Mucosa of stomach (tissue), 1 donor: ENCODE data around the gene FAM76A.
"Not testable (repeated sequence)": the region's sequence is repeated elsewhere in the genome, so short reads cannot be mapped to it uniquely, and the experiment has no call there.

Source experiments
- H3K27me3 ChIP-seq: one replicate; pipeline ENCODE4 v1.7.0; 2013; ENCODE audit warnings: mild to moderate bottlenecking, low read length; ENCODE audit not compliant: control insufficient read depth, insufficient read depth
- H3K36me3 ChIP-seq: one replicate; pipeline ENCODE4 v1.7.0; 2013; ENCODE audit warnings: low read length; ENCODE audit not compliant: control insufficient read depth, insufficient read depth
- H3K4me1 ChIP-seq: one replicate; pipeline ENCODE4 v1.7.0; 2013; ENCODE audit warnings: mild to moderate bottlenecking, low read length; ENCODE audit not compliant: control insufficient read depth, insufficient read depth
- H3K4me3 ChIP-seq: one replicate; pipeline ENCODE4 v1.7.0; 2013; ENCODE audit warnings: low read length
- H3K9ac ChIP-seq: one replicate; pipeline ENCODE4 v1.7.0; 2013; ENCODE audit warnings: mild to moderate bottlenecking, low read length, moderate library complexity
- H3K9me3 ChIP-seq: one replicate; pipeline ENCODE4 v1.7.0; 2013; ENCODE audit warnings: mild to moderate bottlenecking, low read length, moderate library complexity; ENCODE audit not compliant: control insufficient read depth
- donor health status: Pancreatic carcinoma.

Gene FAM76A

GRCh38 chr1:27696835-27697234, 28.9 kb upstream of the FAM76A start:
- not testable (repeated sequence) for H3K9me3 ChIP-seq, H3K9ac ChIP-seq, H3K4me1 ChIP-seq, H3K36me3 ChIP-seq, H3K27me3 ChIP-seq, H3K4me3 ChIP-seq

GRCh38 chr1:27704958-27705357, 20.8 kb upstream of the FAM76A start:
- Histone ChIP-seq H3K36me3 (no peaks in the 10 kb centered on the region), H3K27me3 (no peaks in the 10 kb centered on the region), H3K4me3 (no peak overlapping the region), H3K4me1 (no peaks in the 10 kb centered on the region), H3K9me3 (no peaks in the 10 kb centered on the region), H3K9ac (no peak overlapping the region)

GRCh38 chr1:27705545-27705944, 20.2 kb upstream of the FAM76A start:
- Histone ChIP-seq H3K9ac (no peak overlapping the region), H3K4me3 (no peak overlapping the region), H3K4me1 (no peaks in the 10 kb centered on the region)

DNA sequence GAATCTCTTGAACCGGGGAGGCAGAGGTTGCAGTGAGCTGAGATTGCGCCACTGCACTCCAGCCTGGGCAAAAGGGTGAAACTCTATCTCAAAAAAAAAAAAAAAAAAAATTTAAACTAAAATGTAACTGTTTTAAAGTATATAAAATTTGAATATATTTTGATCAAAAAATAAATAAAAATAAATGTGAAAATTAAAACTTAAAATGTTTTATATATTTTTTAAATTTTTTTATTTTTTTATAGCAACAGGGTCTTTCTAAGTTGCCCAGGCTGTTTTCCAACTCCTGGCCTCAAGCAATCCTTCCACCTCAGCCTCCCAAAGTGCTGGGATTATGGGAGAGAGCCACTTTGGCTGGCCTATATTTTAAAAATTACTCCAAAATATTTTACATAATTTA, 15.2 kb upstream of the FAM76A start:
- Histone ChIP-seq H3K9ac (no peak overlapping the region), H3K9me3 (no peaks in the 10 kb centered on the region), H3K4me1 (peaks cover 15% of the 10 kb centered on the region), H3K36me3 (no peaks in the 10 kb centered on the region), H3K4me3 (no peak overlapping the region), H3K27me3 (no peaks in the 10 kb centered on the region)

More at GRCh38 chr1:27705545-27705944, 20.2 kb upstream of the FAM76A start:
- Histone ChIP-seq H3K27me3 (no peaks in the 10 kb centered on the region), H3K9me3 (no peaks in the 10 kb centered on the region), H3K36me3 (no peaks in the 10 kb centered on the region)

DNA sequence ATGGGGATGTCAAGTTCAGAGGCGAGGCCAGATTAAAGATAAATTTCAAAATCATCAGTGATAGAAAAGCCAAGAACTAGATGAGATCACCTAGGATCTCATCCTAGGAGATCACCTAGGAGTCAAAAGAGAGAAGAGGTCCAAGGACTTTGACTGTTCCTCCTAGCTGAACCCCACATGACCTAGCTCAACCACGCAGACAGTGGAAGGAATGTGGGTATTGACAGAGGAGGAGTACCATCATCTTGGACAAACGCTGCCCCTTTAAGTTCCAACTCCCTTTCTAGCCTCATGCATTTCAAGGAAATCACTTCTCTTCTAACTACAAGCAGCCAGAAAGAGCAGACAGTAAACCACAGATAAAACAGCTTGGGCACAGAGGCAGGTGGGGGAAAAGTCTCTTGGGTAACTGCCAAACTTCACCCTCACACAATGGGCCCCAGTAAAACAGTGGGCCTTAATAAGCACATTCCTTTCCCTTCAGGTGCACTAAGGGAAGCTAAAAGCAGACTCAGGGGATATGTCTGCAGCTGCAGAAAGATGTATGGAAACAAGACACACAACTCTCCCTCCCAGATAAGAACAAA, 12.5 kb upstream of the FAM76A start:
- no peaks in the 10 kb centered on the region for H3K27me3 ChIP-seq
- peaks cover 23% of the 10 kb centered on the region for H3K4me1 ChIP-seq
- no peaks in the 10 kb centered on the region for H3K36me3 ChIP-seq
- H3K4me3 ChIP-seq = no peak overlapping the region
- no peak overlapping the region for H3K9ac ChIP-seq
- no peaks in the 10 kb centered on the region for H3K9me3 ChIP-seq

- Histone ChIP-seq H3K36me3 (no peaks in the 10 kb centered on the region), H3K27me3 (no peaks in the 10 kb centered on the region), H3K4me1 (peaks cover 23% of the 10 kb centered on the region), H3K4me3 (no peak overlapping the region), H3K9ac (no peak overlapping the region), H3K9me3 (no peaks in the 10 kb centered on the region)
Observed at GRCh38 chr1:27713869-27714513, 11.8 kb upstream of the FAM76A start.

GRCh38 chr1:27716262-27716895, 9.4 kb upstream of the FAM76A start:
- Histone ChIP-seq H3K4me3 (no peak overlapping the region), H3K4me1 (peaks cover 23% of the 10 kb centered on the region), H3K27me3 (no peaks in the 10 kb centered on the region), H3K9ac (no peak overlapping the region), H3K9me3 (no peaks in the 10 kb centered on the region), H3K36me3 (no peaks in the 10 kb centered on the region)

GRCh38 chr1:27719286-27720251, 6.2 kb upstream of the FAM76A start:
- Histone ChIP-seq H3K9me3 (no peaks in the 10 kb centered on the region), H3K27me3 (no peaks in the 10 kb centered on the region), H3K4me3 (no peak overlapping the region), H3K9ac (no peak overlapping the region), H3K36me3 (no peaks in the 10 kb centered on the region), H3K4me1 (peaks cover 10% of the 10 kb centered on the region)

- Histone ChIP-seq H3K4me3 (peak overlapping the region; percentile 31), H3K4me1 (peaks cover 8% of the 10 kb centered on the region), H3K9ac (peak overlapping the region; percentile 61), H3K9me3 (no peaks in the 10 kb centered on the region), H3K27me3 (no peaks in the 10 kb centered on the region), H3K36me3 (no peaks in the 10 kb centered on the region)
Observed at GRCh38 chr1:27724961-27725373, 794 bp upstream of the FAM76A start.

DNA sequence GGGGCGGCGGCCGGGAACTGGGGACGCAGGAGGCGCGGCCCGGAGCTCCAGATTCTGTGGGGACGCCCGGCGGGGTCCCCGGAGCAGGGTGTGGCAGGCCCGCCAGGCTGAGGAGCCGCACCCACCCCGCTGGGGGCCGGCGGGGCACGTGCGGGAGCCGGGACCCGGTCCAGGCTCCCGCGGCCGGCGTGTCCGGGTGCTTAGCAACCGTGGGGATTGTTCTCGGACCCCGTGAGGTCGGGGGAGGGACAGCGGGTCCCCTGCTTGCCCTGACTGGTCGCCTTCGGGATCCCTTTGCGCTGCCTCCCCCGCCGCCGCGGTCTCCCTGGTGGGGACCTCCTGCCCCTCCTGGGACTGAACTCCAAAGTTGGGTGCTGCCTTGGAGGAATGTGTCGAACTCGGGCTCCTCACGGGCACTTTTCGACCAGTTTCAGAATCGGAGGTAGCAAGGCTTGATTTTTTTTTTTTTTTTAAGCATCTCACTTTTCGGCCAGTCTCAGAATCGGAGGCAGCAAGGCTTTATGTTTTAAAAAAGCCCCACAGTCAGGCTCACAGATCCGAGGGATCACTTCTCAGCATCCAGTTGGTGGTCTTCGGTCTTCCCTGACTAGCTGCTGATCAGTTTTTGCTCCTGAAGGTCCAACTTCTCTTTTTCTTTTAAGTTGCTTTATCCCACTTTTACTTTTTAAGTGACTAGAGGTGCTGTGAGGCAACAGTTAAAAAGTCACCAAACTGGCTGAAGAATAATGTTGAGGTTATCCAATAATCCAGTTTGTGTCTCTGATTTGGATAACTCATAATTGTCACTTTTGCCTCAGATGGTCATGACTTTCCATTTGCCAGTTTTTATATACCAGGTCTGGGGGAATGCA, 648 bp downstream of the FAM76A start:
- Histone ChIP-seq H3K4me1 (peaks cover 8% of the 10 kb centered on the region), H3K9me3 (no peaks in the 10 kb centered on the region), H3K9ac (peak overlapping the region; percentile 88), H3K27me3 (no peaks in the 10 kb centered on the region), H3K4me3 (peak overlapping the region; percentile 50), H3K36me3 (no peaks in the 10 kb centered on the region)

- Histone ChIP-seq H3K36me3 (no peaks in the 10 kb centered on the region), H3K4me1 (peaks cover 8% of the 10 kb centered on the region), H3K4me3 (no peak overlapping the region), H3K27me3 (no peaks in the 10 kb centered on the region), H3K9me3 (no peaks in the 10 kb centered on the region), H3K9ac (peak overlapping the region; percentile 88)
Observed at GRCh38 chr1:27727126-27727525, 1.4 kb downstream of the FAM76A start.
